Lung microvascular endothelial cell (primary cell): ENCODE data around the gene ATP8A2. TPM values are rescaled to one million over a fixed set of nuclear protein-coding genes. Genes with fewer than 3 reads are reported as not detected.

Experiments
- DNase-seq, 2 donors: peaks; one replicate each; pipeline versions ENCODE4 v3.0.0 to v3.0.0-alpha.2; 2010; ENCODE audit warnings: low read depth in 2 of 2
- total RNA-seq: library from RNA; depleted of rRNA; stranded (reverse); fragments of >200 nt; gene quantifications from 2 replicates; pipeline ENCODE4 v1.2.1, GENCODE V29; 2014

ATP8A2 gene
- total RNA-seq, 1 donor from 2014 or later = under 0.01 TPM

- DNase-seq = no peak
Measured at GRCh38 chr13:26029581-26030136, 657.9 kb downstream of the ATP8A2 start.

DNA sequence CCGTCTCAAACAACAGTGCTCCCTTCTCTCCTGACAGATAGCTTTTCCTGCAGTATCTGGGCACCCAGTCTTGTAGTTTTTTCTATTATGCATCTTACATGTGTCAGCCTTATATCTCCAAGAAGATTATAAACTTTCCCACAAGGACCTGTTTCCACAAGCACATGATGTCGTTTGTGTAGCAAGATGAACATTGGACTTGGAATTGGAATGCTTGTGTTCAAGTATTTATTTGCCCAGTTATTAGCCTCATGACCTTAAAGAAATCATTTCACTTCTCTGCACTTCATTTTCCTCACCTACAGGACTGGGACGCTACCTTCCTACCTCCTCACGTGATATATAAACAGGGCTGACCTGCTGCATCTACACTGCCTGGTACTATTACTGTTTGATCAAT is 658.6 kb downstream of the ATP8A2 start:
- DNase-seq = no peak

DNA sequence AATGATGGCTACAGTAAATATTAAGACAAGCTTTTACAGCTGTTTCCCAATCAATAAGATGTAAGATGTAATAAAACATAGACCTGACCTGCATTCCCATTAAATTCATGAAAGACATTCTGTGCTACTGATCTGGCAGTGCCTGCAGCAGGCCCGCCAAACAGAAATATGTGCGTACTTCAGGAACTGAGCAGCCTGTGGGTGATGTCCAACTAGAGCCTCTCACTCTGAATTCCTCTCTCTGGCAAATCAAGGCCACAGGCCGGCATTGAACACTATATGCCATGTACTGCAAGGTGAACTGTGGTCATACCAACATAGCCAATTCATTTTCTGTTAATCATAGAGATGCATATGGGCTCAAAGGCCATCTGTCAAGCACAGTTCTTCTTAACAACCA is 662.2 kb downstream of the ATP8A2 start:
- DNase-seq = no peak

- no peak for DNase-seq
Measured at GRCh38 chr13:26036383-26036782, 664.6 kb downstream of the ATP8A2 start.

DNA sequence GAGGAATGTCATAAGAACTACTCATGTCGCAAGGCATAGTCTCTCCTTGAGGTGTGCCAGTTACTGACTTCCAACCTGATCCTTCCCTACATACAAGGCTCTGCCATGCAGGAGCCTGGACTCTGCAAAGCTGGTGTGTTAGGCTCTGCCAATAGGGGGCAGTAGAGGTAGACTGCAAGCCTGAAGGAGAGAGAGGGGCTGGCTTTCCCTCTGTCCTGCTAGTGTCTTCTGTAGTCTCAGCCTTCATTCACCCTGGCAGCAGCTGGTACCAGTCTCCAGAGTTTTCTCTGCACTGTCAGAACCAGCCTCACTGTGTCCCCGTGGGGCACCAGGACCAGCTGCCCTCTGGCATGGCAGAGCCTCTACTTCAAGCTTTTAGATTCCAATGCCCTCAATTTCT is 665.5 kb downstream of the ATP8A2 start:
- DNase-seq = peak; percentile 35 to 39

DNA sequence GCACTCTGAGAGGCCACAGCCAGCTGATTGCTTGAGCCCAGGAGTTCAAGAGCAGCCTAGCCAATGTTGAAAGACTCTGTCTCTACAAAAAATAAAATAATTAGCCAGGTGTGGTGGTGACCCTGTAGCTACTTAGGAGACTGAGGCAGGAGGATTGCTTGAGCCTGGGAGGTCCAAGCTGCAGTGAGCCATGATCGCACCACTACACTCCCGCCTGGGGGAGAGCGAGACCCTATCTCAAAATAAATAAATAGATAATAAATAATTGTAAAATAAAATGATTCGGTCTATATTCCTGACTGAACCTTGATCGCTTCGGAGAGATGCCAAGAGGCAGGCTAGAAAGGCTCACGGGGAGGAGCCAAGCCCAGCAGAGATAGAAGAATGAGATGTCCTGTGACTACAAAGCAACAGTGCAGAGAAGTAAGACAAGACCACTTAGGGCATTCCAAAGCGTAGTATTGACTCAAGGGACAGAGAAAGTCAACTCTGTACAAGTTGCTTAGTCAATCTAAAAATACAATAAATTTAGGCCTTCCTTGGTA is 667.2 kb downstream of the ATP8A2 start:
- no peak for DNase-seq

- DNase-seq = no peak
Measured at GRCh38 chr13:26041444-26041843, 669.7 kb downstream of the ATP8A2 start.

DNA sequence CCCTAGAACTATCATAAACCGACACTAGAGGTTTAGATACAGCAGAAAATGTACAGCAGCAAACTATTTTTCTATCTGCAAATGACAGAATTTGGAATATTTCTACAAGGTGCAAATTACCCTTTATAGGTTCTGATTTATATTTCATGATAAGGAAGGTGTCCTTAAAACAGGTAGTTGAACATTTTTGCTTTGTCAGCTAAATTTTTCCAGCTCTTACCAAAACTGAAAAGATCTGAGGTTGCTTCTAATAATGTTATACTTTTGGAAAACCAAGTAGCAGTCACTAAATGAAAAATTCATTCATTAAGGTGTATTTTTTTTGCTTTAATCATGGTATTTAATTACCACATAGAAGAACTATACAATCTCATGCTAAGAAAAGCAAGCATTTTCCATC is 671.0 kb downstream of the ATP8A2 start:
- DNase-seq = no peak

- DNase-seq = no peak
Measured at GRCh38 chr13:26045142-26045541, 673.4 kb downstream of the ATP8A2 start.

- no peak for DNase-seq
Measured at GRCh38 chr13:26046639-26047038, 674.9 kb downstream of the ATP8A2 start.

DNA sequence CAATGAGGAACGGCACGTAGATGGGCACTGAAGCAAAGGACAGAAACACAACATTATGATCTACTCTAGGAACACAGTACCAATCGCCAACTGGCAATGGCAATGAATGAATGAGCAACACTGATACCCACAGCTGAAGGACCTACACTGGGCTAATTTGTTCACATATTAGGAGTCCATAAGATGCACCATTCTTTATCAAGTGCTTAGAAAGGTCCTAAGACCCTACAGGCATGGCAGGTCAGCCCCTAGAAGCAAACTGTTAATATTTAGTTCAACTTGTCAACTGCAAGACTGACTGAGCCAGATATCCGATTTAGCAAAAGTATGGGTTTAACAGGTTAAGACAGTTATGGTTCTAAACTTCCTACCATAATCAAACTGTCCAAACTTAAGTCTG is 675.3 kb downstream of the ATP8A2 start:
- no peak for DNase-seq

DNA sequence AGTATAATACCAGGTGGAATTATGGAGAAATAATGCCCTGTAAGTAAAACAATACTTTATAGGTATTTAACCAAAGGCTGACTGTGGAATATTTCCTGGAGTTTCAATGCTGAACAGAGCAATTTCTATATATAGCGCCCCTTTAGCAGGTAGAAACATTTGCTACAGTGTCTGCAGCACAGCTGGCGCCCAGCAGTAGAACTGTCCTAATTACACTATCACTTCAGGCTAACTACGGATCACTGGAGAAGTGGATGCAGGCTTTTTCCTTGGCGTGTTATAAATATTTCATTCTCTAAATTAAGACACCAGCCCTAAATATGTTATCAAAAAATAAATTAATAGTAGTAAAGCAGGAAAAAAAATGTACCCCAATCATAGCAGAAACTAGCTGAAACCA is 677.0 kb downstream of the ATP8A2 start:
- no peak for DNase-seq

DNA sequence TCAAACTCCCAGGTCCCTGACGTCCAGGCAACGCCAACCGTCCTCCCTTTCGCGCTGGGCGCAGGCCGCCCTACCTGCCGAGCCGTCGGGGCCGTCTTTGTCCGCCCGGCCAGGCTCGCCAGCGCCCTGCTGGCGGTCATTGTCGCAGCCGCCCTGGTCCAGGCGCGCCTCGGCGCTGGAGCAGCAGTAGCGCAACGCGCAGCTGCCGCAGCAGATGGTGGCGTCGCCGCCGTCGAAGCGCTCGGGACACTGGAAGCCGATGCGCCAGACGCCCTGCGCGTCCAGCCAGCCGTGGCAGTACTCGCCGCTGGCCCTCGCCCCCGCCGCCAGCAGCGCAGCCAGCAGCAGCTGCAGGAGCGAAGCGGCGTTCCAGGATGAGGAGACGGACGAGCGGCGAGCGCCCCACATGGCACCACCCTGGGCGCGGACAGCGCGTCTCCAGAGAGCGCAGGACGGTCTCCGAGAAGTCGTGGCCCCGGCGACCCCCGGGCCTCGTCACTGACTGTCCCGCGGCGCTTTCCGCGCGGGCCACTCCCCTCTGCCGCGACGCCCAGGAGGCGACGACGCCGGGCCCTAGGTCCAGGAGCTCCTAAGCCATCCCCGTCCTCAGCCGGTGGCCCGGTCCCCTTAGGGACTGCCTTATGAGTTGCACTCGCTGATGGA is 678.9 kb downstream of the ATP8A2 start:
- DNase-seq = peak; percentile 26 to 36

DNA sequence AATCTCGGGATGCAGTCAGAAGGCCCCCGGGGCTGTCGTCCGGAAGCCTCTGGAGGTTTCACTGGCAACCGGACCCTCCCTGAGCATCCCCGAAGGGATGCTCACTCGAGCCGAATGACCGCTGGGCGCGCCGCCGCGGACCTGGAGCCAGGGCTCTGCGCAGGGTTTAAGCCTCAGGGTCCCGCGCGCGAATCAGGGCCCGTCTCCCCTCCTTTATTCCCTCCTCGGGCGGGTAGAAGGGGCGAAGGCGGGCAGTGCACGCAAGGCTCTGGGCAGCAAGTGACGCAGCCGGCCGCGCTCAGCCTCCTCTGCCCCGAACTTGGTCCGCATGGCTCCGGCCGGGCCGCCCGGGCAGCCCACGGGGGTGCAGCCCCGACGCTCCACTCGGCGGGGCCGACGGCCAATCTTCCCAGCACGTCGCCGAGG is 679.5 kb downstream of the ATP8A2 start:
- DNase-seq = no peak

DNA sequence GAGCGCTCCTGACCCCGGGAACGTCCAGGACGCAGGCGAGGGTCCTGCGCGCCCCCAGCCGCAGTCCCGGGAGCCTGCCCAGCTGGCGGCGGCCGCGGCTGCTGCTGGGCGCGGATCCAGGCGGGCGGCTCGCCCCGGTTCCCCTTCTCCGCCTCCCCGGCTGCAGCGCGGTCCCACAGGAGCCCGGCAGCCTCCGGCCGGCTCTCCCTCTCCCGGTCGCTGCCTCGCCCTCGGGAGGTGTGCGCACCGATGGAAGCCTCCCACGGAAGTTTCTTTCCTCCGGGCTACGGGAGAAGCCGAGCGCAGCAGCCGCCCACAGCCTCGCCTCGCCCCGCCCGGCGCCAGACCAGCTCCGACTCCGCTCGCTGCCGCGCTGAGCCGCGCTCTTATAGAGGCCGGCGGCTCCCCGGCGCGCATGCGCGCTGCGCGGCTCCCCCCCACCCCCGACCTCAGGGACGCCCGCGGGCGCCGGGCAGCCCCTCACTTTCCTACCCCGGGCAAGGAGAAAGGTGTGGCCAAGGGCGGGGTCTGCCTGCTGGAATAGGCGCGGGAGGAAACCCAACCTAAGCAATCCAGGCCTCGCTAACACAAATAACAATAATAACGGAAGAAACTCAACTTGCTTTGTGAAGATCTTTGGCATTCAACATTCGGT is 680.0 kb downstream of the ATP8A2 start, which contains the start of gene SHISA2:
Gene SHISA2, minus strand, starts transcription at position 360 of the 655 bp plus-strand sequence. CDS start 1,041 bp downstream, outside the sequence.
- peak; percentile 66 to 70 for DNase-seq

GRCh38 chr13:26052337-26052736 is 680.6 kb downstream of the ATP8A2 start:
- peak in 1 of 2 donors; percentile 10 for DNase-seq

DNA sequence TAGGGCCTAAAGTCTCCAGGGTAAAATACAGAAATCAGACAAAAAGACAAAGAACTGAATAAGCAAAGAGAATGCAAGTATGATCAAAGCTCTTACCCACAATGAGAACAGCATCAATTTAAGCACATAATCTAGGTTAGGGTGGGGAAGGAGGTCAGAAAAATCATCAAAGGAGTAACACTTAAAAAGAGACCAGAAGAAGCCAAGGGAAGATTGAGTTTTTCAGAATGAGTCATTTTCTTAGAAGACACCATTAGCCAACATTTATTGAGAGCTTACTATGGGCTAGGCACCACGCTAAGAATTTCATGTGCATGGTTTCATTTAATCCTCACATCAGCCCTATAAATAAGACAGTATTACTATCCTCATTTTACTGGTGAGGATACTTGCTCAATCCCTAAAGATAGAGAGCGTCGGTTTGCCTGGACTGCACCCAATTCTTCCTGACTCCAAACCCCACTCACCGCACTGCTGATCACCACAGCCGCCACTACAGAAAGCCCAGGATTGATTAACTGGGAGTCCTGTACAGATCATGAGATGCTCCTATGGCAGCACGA is 681.7 kb downstream of the ATP8A2 start:
- no peak for DNase-seq

DNA sequence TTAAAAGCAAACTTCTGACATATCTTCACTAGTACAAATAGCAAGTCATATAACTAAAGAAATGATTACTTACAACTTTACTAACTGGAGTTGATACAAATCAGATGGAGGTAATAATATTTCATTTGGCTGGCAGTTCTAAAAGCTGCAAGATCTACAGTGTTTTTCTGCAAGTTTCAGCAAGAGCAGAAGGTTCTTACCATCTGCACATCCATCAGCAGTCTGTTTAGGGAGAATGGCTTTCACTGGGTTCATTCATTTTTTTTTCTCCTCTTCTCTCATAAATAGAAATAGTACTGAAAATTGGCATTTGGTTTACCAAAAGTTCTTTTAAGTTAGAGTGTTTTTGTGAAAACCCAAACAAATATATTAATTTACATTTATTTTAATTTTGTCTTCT is 683.1 kb downstream of the ATP8A2 start:
- no peak for DNase-seq

- DNase-seq = no peak
Measured at GRCh38 chr13:26058704-26059103, 686.9 kb downstream of the ATP8A2 start.

GRCh38 chr13:26060357-26060756 is 688.6 kb downstream of the ATP8A2 start:
- DNase-seq = no peak

DNA sequence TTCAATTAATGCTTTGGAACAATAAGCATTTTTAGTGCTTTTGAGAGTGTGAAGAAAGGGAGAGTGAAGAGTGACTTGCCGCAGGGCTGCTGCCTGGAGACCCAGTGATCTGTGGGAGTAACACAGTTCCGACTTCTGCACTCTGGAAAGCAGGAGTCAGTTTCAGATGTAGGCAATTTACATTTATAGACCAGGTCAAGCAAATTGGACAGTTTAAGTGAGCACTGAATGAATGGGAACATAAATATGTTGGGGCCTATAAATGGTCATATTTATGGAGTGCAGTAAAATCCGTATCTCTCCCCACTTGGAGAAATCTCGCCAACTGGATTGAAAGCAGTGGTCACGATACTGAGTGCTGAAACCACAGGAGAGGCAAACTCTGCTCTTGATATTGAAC is 689.5 kb downstream of the ATP8A2 start:
- no peak for DNase-seq

- peak in 1 of 2 donors; percentile 66 for DNase-seq
Measured at GRCh38 chr13:26061947-26062346, 690.2 kb downstream of the ATP8A2 start.
